OCI-LY1 (cell line): ENCODE data around the gene SYNCRIP.

Experiments used
- H2AFZ ChIP-seq: fragments of 200-600 bp; sonication (generic), shearing (Covaris generic); 2 replicates; pipeline ENCODE4 v1.6.0; 2014; ENCODE audit warnings: antibody characterized with exemption, mild to moderate bottlenecking, low read length
- H3F3A ChIP-seq: fragments of 200-600 bp; sonication (generic), shearing (Covaris generic); 2 replicates; pipeline ENCODE4 v1.6.0; 2014; ENCODE audit warnings: mild to moderate bottlenecking, antibody characterized with exemption, low read length, moderate library complexity; ENCODE audit not compliant: insufficient read depth
- H3K27ac ChIP-seq: fragments of 200-600 bp; sonication (generic); 2 replicates; pipeline ENCODE4 v1.5.1; 2014; ENCODE audit warnings: low read length, mixed run types, mild to moderate bottlenecking, low read depth; ENCODE audit not compliant: poor library complexity, severe bottlenecking
- H3K27me3 ChIP-seq: fragments of 200-600 bp; sonication (generic); 2 replicates; pipeline ENCODE4 v1.6.0; 2014; ENCODE audit warnings: antibody characterized with exemption, mild to moderate bottlenecking, low read length, moderate library complexity; ENCODE audit not compliant: insufficient read depth
- H3K36me3 ChIP-seq: fragments of 200-600 bp; sonication (generic); 2 replicates; pipeline ENCODE4 v1.6.1; 2014; ENCODE audit warnings: mild to moderate bottlenecking, antibody characterized with exemption, low read length, moderate library complexity, mixed read lengths; ENCODE audit not compliant: insufficient read depth
- H3K4me1 ChIP-seq: fragments of 200-600 bp; sonication (generic); 2 replicates; pipeline ENCODE4 v1.5.1; 2014; ENCODE audit warnings: mild to moderate bottlenecking, low read length, moderate library complexity; ENCODE audit not compliant: insufficient read depth, severe bottlenecking
- H3K4me2 ChIP-seq: fragments of 200-600 bp; sonication (generic), shearing (Covaris generic); 2 replicates; pipeline ENCODE4 v1.6.1; 2014; ENCODE audit warnings: low read length
- H3K4me3 ChIP-seq: fragments of 200-600 bp; sonication (generic); 2 replicates; pipeline ENCODE4 v1.5.1; 2014; ENCODE audit warnings: low read length, low read depth, mild to moderate bottlenecking, mixed read lengths; ENCODE audit not compliant: poor library complexity, severe bottlenecking
- H3K79me2 ChIP-seq: fragments of 200-600 bp; shearing (Covaris generic); 2 replicates; pipeline ENCODE4 v1.6.1; 2016; ENCODE audit warnings: mixed run types, low read length, mixed read lengths; ENCODE audit not compliant: insufficient read depth
- H3K9ac ChIP-seq: fragments of 200-600 bp; sonication (generic), shearing (Covaris generic); 2 replicates; pipeline ENCODE4 v1.6.1; 2014; ENCODE audit warnings: mild to moderate bottlenecking, low read length, mixed read lengths
- H3K9me2 ChIP-seq: fragments of 200-600 bp; sonication (generic), shearing (Covaris generic); 2 replicates; pipeline ENCODE4 v1.6.1; 2014; ENCODE audit warnings: low read depth, mild to moderate bottlenecking, low read length, mixed read lengths
- H3K9me3 ChIP-seq: fragments of 200-600 bp; shearing (Covaris generic); 2 replicates; pipeline ENCODE4 v1.6.1; 2014; ENCODE audit warnings: low read length, mixed read lengths
- H4K20me1 ChIP-seq: fragments of 200-600 bp; sonication (generic), shearing (Covaris generic); 2 replicates; pipeline ENCODE4 v1.6.0; 2016; ENCODE audit warnings: mild to moderate bottlenecking, low read length; ENCODE audit not compliant: insufficient read depth
- EZH2 ChIP-seq: fragments of 200-600 bp; sonication (generic), shearing (Covaris generic); IDR thresholded peaks from 2 replicates; pipeline ENCODE4 v1.8.0; 2017; ENCODE audit warnings: borderline replicate concordance, mixed run types, mild to moderate bottlenecking, antibody characterized with exemption, low read length, moderate library complexity, mixed read lengths
- TF ChIP-seq, protein P1 (sequence below): fragments of 200-600 bp; sonication (generic), shearing (Covaris generic); IDR thresholded peaks from 2 replicates; pipeline ENCODE4 v1.5.1; 2017; ENCODE audit warnings: mild to moderate bottlenecking, antibody characterized with exemption, low read length, moderate library complexity, mixed read lengths

The SYNCRIP gene

GRCh38 chr6:85576476-85576875 lies 66.2 kb downstream of the SYNCRIP start:
- Histone ChIP-seq H3K27ac (no peak overlapping the region), H3K9me2 (no peaks in the 10 kb centered on the region), H3K79me2 (peaks cover 44% of the 10 kb centered on the region), H3K4me3 (no peak overlapping the region), H2AFZ (no peak overlapping the region), H3F3A (no peaks in the 10 kb centered on the region), H3K27me3 (no peaks in the 10 kb centered on the region), H3K9me3 (no peaks in the 10 kb centered on the region), H3K36me3 (peaks cover 22% of the 10 kb centered on the region), H3K4me1 (no peaks in the 10 kb centered on the region), H3K4me2 (no peak overlapping the region), H3K9ac (no peak overlapping the region), H4K20me1 (no peaks in the 10 kb centered on the region)
- TF ChIP-seq, protein P1, sequence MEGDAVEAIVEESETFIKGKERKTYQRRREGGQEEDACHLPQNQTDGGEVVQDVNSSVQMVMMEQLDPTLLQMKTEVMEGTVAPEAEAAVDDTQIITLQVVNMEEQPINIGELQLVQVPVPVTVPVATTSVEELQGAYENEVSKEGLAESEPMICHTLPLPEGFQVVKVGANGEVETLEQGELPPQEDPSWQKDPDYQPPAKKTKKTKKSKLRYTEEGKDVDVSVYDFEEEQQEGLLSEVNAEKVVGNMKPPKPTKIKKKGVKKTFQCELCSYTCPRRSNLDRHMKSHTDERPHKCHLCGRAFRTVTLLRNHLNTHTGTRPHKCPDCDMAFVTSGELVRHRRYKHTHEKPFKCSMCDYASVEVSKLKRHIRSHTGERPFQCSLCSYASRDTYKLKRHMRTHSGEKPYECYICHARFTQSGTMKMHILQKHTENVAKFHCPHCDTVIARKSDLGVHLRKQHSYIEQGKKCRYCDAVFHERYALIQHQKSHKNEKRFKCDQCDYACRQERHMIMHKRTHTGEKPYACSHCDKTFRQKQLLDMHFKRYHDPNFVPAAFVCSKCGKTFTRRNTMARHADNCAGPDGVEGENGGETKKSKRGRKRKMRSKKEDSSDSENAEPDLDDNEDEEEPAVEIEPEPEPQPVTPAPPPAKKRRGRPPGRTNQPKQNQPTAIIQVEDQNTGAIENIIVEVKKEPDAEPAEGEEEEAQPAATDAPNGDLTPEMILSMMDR: no peak
- TF ChIP-seq EZH2: no peak

DNA sequence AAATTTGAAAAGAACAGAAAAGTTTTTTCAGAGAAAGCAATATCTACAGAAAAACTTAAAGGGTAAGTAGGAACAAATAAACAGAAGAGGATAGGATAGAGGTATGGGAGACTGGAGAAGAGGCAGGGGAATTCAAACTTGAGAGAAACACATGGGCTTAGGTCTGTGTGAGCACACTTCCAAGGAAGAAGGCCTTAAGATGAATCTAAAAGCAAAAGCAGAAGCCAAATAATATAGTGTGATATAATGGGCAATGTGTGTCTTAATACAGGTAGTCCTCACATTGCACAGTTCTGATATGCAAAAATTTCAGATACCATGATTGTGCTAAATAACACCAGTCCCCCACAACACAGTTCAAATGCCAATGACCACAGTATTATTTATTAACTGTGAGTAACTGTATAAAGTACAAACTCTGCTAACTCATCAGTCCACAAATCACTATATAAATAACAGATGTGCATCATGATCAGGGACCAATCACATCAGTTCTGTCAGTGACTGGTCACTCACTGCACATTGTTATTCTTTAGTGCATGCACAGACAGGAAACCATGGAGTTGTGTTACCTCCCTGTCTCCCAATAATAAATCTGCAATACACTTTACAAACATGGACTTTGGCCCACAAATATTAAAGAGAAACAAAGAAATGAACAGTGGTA lies 67.6 kb downstream of the SYNCRIP start:
- Histone ChIP-seq H3K4me1 (no peaks in the 10 kb centered on the region), H3F3A (no peaks in the 10 kb centered on the region), H2AFZ (no peak overlapping the region), H3K79me2 (peaks cover 38% of the 10 kb centered on the region), H3K4me2 (no peak overlapping the region), H3K27ac (no peak overlapping the region), H3K9ac (no peak overlapping the region), H4K20me1 (no peaks in the 10 kb centered on the region), H3K9me3 (no peaks in the 10 kb centered on the region), H3K4me3 (no peak overlapping the region), H3K9me2 (no peaks in the 10 kb centered on the region), H3K27me3 (no peaks in the 10 kb centered on the region), H3K36me3 (peaks cover 27% of the 10 kb centered on the region)
- no peak for TF ChIP-seq EZH2
- TF ChIP-seq, protein P1: no peak

- H3K9me3 ChIP-seq: no peaks in the 10 kb centered on the region
- no peak overlapping the region for H3K4me2 ChIP-seq
- H3K36me3 ChIP-seq: peaks cover 66% of the 10 kb centered on the region
- H3K9me2 ChIP-seq: no peaks in the 10 kb centered on the region
- no peaks in the 10 kb centered on the region for H3K4me1 ChIP-seq
- H3K27ac ChIP-seq: no peak overlapping the region
- no peaks in the 10 kb centered on the region for H3F3A ChIP-seq
- no peak overlapping the region for H3K9ac ChIP-seq
- no peak overlapping the region for H3K4me3 ChIP-seq
- no peaks in the 10 kb centered on the region for H4K20me1 ChIP-seq
- H3K27me3 ChIP-seq: no peaks in the 10 kb centered on the region
- TF ChIP-seq, protein P1: no peak
- TF ChIP-seq EZH2: no peak
- no peak overlapping the region for H2AFZ ChIP-seq
- H3K79me2 ChIP-seq: peaks cover 4% of the 10 kb centered on the region
These were observed 73.4 kb downstream of the SYNCRIP start for GRCh38 chr6:85569323-85569722.
